ENCODE results near the gene TMEM94.
"Not testable (repeated sequence)": the region's sequence is repeated elsewhere in the genome, so short reads cannot be mapped to it uniquely, and the experiment has no call there.

The TMEM94 gene

DNA sequence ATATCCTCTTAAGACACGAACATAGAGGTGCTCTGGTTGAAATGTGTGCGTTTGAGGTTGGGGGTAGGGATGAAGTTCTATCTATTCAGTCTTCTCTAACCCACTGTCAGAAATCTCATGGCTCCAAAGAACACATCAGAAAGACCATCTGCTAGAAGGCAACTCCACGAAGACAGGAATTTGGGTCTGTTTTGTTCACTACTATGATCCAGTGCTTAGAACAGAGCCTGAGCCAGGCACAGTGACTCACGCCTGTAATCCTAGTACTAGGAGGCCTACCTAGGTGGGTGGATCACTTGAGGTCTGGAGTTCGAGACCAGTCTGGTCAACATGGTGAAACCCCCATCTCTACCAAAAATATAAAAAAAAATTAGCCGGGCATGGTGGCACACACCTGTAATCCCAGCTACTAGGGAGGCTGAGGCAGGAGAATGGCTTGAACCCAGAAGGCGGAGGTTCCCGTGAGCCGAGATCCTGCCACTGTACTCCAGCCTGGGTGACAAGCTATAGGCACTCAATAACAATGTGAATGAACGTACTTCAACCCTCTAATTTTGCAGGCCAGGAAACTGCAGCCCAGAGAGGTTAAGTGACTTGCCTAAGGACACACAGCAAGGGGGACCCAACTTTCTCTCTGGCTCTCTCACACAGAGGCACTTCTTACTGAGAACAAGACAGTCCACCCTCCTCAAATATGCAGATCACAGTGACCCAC is 56.6 kb downstream of the TMEM94 start:
- DNase-seq: no peak

GRCh38 chr17:75513641-75514000 is 57.2 kb downstream of the TMEM94 start:
- no peak for DNase-seq

- DNase-seq: no peak
Measured at GRCh38 chr17:75514299-75514918, 58.0 kb downstream of the TMEM94 start.

GRCh38 chr17:75514919-75515495 is 58.6 kb downstream of the TMEM94 start:
- peak in 1 of 3 donors; percentile 13 for DNase-seq

DNA sequence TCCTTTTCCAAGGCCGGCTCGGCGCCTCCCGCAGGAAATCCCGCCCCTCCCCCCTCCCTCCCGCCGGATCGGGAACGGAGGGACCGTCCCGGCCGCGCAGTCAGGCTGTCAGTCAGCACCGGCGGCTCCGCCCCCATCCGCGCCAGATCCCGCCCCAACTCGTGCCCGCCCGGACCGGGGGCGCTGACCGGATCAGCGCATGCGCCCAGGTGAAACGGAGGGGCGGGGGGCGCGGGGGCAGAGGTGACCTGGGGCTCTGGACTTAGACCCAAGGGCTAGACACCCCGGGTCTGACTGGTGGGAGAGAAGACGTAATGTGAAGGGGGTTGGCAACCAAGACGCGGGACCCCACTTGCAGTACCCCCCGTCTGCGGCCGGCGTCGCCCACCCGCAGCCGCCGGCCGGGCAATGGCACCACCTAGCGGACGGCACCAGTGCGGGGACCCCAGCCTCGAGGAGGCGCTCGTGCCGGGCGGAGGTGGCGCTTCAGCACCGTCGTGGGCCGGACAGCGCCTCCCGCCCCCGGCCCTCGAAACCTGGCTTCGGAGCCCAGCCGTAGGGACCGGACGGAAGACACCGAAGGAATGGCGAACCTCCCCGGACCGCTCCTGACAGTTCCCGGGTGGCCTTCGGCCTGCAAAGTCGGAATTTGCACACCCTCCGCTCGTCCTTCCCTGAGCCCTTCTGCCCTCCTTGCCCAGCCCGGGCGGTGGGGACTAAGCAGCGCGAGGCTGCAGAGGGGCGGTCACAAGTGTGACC is 59.2 kb downstream of the TMEM94 start, which contains the start of gene CASKIN2:
Gene CASKIN2 (minus strand): TSS at position 42 of the 759 bp plus-strand sequence. CDS start 1,733 bp downstream, outside the sequence.
- peak; percentile 71 to 91 (median 76) for DNase-seq

- peak; percentile 89 to 97 (median 94) for DNase-seq
Measured at GRCh38 chr17:75516255-75516618, 59.8 kb downstream of the TMEM94 start, which contains the start of gene TSEN54. Gene TSEN54 (plus strand): TSS chr17:75516528. CDS start chr17:75516561, 33 bp downstream.

DNA sequence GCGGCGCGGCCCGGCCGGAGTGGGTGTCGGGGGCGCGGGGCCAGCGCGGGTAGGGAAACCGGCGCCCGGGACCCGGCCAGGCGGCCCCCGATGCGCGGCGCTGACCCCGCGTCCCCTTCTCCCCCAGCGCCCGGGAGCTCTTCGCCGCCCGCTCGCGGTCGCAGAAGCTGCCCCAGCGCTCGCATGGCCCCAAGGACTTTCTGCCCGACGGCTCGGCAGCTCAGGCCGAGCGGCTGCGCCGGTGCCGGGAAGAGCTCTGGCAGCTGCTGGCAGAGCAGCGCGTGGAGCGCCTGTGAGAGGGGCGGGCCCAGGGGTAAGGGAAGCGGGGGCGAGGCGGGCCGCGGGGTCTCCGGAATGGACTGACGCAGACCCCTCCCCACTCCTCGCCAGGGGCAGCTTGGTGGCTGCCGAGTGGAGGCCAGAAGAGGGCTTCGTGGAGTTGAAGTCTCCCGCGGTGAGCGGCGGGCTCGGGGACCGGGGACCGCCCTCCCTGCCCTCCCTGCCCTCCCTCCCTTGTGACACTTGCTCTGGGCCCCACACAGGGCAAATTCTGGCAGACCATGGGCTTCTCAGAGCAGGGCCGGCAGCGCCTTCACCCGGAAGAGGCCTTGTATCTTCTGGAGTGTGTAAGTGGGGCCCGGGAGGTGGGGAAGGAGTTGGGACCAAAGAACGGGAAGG is 60.3 kb downstream of the TMEM94 start:
- peak; percentile 28 to 52 (median 32) for DNase-seq

DNA sequence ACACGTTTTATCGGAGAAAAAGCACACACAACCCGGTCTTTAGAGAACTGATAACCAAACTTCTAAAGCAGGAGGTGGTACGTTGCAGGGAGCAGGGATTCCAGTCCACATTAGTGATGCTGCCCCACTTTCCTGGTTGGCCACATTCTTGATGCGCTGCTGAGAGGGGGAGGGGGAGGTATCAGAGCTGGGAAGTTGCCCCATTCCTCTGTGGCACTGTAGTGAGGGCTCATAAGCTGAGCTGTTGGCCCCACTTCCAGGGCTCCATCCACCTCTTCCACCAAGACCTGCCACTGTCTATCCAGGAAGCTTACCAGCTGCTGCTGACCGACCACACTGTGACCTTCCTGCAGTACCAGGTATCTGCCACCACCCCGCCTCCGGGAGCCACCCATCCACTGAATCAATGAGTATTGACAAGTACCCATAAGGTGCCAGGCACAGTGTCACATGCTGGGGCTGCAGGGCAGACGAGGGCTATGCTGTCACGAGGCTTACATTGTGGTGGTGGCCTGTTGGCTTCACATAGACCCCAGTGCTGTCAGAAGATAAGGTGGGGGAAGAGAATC is 60.9 kb downstream of the TMEM94 start:
- DNase-seq: peak in 1 of 3 donors; percentile 13

DNA sequence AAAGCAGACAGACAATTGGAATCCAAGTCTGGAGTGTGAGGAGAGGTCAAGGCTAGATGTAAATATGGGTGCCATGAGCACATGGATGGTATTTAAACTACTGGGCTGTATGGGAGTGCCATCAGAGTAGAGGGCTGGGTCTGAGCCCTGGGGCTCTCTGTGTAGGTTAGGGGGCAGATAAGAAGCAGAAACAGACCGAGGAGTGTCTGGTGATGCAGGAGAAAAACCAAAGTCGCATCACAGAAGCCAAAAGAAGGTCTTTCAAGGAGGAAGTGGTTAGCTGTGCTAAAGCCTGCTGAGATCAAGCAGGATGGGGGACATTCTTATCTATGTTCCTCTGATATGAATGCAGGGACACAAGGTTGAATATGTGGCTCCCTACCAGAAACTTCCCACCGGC is 61.8 kb downstream of the TMEM94 start:
- no peak for DNase-seq

- no peak for DNase-seq
Measured at GRCh38 chr17:75518983-75519537, 62.6 kb downstream of the TMEM94 start.

DNA sequence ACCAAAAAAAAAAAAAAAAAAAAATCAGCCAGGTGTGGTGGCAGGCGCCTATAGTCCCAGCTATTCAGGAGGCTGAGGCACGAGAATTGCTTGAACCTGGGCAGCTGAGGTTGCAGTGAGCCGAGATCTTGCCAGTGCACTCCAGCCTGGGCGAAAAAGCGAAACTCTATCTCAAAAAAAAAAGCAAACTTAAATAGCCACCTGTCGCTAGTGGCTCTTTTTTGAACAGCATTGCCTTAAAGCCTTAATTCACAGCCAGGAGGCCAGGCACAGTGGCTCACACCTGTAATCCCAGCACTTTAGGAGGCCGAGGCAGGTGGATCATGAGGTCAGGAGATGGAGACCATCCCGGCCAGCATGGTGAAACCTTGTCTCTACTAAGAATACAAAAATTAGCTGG is 64.0 kb downstream of the TMEM94 start:
- not testable (repeated sequence) for DNase-seq

- no peak for DNase-seq
Measured at GRCh38 chr17:75521290-75521689, 64.9 kb downstream of the TMEM94 start.

DNA sequence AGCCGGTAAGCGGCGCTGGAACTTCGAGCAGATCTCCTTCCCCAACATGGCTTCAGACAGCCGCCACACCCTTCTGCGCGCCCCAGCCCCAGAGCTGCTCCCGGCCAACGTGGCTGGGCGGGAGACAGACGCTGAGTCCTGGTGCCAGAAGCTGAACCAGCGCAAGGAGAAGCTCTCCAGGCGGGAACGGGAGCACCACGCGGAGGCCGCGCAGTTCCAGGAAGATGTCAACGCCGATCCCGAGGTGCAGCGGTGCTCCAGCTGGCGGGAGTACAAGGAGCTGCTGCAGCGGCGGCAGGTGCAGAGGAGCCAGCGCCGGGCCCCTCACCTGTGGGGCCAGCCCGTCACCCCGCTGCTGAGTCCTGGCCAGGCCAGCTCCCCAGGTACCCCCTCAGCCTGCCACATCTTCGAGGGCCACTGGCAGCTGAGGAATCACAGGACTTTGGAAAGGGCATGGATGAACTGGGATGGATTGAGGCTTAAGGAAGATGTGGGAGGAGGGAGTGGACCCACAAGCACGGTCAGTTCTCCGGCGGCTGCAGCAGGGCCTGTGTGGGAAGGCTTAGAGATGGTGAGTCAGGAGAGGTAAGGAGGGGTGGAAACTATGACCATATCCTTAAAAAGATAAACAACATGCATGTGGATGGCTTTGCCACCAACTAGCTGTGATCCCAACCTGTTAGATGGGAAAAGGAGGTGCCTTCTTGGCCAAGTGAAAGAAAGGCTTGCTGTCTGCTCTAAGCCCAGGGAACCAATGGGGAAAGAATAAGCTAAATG is 65.7 kb downstream of the TMEM94 start:
- DNase-seq: peak in 1 of 3 donors; percentile 13

DNA sequence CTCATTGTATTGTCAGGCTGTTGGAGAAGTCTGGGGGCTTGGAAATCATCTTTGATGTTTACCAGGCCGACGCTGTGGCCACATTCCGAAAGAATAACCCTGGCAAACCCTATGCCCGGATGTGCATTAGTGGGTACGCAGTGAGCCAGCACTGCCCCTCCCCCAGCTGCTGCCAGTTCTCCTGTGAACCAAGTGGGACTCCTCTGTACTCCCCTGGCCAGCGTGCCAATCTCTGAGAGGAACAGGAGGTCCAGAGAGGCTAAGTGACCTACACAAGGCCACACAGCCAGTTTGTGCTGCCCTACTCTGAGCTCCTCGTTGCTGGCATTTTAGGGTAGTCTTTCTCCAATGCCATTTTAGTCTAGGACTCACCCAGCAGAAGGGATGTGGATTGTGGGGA is 67.2 kb downstream of the TMEM94 start:
- no peak for DNase-seq

DNA sequence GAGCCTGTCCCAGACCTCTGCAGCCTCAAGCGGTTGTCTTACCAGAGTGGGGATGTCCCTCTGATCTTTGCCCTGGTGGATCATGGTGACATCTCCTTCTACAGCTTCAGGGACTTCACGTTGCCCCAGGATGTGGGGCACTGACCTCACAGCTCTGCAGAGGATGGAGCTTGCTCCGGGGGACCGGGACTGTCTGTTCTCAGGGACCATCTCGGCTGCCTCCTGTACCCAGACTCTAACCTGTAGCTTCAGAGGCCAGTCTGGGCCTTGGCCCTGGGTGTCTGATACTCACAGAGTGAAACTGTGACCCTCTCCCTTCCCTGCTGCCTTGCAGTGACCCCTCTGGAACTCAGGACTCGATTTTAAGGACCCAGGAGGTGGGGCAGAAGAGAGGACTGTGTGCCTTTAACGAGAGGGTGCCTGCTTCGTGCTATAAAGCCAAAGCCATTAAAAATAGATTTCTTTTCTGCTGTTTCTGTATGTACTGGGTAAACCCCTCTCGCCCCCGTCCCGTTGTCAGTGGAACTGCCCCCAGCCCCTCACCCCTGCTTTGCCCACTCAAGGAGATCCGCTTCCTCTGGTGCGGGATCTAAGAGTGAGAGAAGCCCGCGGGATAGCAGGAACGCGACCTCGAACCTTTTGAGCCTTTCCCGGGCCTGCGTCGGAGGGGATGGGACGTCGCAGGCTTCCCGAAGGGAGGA is 68.0 kb downstream of the TMEM94 start:
- no peak for DNase-seq

DNA sequence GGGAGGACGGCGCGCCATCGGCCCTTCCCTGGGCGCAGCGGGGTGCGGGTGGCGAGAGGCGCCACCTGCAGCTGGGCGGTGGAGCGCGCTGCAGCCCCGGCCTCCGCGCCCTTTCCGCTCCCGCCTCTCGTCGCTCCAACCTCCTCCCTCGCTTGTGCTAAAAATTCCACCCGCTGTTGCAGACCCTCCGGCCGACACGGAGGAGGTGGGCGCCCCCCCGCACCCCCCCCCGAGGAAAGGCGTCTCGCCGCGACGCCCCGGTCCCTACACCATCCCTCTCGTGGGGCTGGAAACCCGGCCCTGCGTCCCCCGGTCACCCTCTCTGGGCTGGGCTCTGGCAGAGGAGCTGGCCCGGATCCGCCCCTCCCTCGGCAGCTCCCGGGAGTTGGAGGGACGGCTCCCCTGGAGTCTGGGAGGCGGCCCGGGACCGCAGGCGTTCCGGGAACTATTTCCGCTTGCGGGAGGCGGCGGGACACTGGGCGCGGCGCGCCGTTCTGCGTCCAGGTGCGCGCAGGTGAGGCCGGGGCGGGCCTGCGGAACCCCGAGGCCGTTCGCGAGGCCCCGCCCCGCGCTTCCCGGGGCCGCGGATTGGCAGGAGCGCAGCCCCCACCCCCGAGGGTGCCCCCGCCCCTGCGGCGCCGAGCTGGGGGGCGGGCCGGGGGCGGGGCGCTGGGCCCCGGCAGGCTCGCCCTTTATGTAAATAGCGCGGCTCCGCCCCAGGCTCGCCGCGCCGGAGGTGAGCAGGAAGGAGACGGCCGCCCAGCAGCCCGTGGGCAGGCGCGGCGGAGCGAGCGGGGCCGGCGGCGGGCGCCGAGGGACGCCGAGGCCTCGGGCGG is 68.8 kb downstream of the TMEM94 start, which contains the start of gene LLGL2:
Gene LLGL2 (plus strand): TSS at position 728 of the 836 bp plus-strand sequence. CDS start 17,730 bp downstream, outside the sequence.
- DNase-seq: peak; percentile 81 to 96 (median 89)

GRCh38 chr17:75525806-75526554 is 69.5 kb downstream of the TMEM94 start:
- peak in 1 of 3 donors; percentile 44 for DNase-seq

DNA sequence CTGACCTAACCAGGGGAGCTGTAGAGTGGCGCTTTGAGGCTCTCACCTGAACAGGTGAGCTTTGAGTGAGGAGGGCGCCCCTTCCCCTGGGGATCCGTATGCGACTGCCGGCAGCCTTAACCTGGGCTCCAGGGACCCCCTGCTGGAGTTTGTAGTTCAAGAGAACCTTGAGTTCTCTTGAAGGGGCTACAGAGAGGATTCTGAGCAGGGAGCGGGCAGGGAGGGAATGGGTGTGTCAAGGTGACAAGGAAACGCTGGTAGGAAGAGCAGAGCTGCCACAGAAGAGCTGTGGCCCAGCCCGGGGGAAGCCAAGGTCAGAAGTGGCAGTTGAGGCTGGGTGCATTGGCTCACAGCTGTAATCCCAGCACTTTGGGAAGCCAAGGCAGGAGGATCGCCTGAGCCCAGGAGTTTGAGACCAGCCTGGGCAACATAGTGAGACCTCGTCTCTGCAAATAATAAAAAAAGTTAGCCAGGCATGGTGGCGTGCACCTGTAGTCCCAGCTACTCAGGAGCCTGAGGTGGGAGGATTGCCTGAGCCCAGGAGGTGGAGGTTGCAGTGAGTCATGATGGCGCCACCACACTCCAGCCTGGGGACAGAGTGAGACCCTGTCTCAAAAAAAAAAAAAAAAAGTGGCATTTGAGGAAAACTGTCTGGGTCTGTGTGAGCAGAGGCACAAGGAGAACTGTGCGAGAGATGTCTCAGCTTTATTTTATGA is 70.3 kb downstream of the TMEM94 start:
- DNase-seq: no peak

Data from suppressor macrophage treated with lipopolysaccharide for 1 hour (primary cell).